ENCODE results near the gene SYT3.
"Not testable (repeated sequence)": the region's sequence is repeated elsewhere in the genome, so short reads cannot be mapped to it uniquely, and the experiment has no call there.

Gene SYT3

GRCh38 chr19:50628551-50628950, 11.1 kb downstream of the SYT3 start:
- TF ChIP-seq BHLHE40 (IDR thresholded peaks at IDR 0.05; ENCODE audit: borderline replicate concordance) = no peak
- TF ChIP-seq HDGF (IDR thresholded peaks at IDR 0.05; ENCODE audit: borderline replicate concordance) = no peak
- TF ChIP-seq ZNF384 (IDR thresholded peaks at IDR 0.05) = no peak
- no peak for TF ChIP-seq L3MBTL2 (conservative IDR thresholded peaks at IDR 0.05)
- TF ChIP-seq FOXK2 (IDR thresholded peaks at IDR 0.05) = no peak
- TF ChIP-seq SUZ12 (IDR thresholded peaks at IDR 0.05) = no peak
- no peak for TF ChIP-seq ARNT (IDR thresholded peaks at IDR 0.05)
- TF ChIP-seq SP1 (IDR thresholded peaks at IDR 0.05) = no peak
- no peak for TF ChIP-seq FOXA1 (IDR thresholded peaks at IDR 0.05)
- TF ChIP-seq TARDBP (IDR thresholded peaks at IDR 0.05) = no peak
- TF ChIP-seq ELF4 (IDR thresholded peaks at IDR 0.05) = no peak
- TF ChIP-seq PKNOX1 (IDR thresholded peaks at IDR 0.05) = no peak
- POLR2A ChIA-PET = no interaction called here

GRCh38 chr19:50628146-50628545, 11.5 kb downstream of the SYT3 start:
- ChIA-PET CTCF (no interaction called here), POLR2A (no interaction called here)
- TF ChIP-seq CTBP1 (IDR thresholded peaks at IDR 0.05; ENCODE audit: borderline replicate concordance) = no peak
- no peak for TF ChIP-seq ZNF384 (IDR thresholded peaks at IDR 0.05)
- TF ChIP-seq ARNT (IDR thresholded peaks at IDR 0.05) = no peak
- no peak for TF ChIP-seq NFRKB (IDR thresholded peaks at IDR 0.05)
- TF ChIP-seq SUZ12 (IDR thresholded peaks at IDR 0.05) = no peak
- TF ChIP-seq TARDBP (IDR thresholded peaks at IDR 0.05) = no peak
- TF ChIP-seq ELF4 (IDR thresholded peaks at IDR 0.05) = no peak
- no peak for TF ChIP-seq BHLHE40 (IDR thresholded peaks at IDR 0.05; ENCODE audit: borderline replicate concordance)
- TF ChIP-seq HDGF (IDR thresholded peaks at IDR 0.05; ENCODE audit: borderline replicate concordance) = no peak
- TF ChIP-seq FOXA1 (IDR thresholded peaks at IDR 0.05) = no peak
- TF ChIP-seq LEF1 (IDR thresholded peaks at IDR 0.05; ENCODE audit: borderline replicate concordance) = no peak
- TF ChIP-seq FOXK2 (IDR thresholded peaks at IDR 0.05) = no peak
- no peak for TF ChIP-seq PKNOX1 (IDR thresholded peaks at IDR 0.05)
- TF ChIP-seq L3MBTL2 (conservative IDR thresholded peaks at IDR 0.05) = no peak
- no peak for TF ChIP-seq SP1 (IDR thresholded peaks at IDR 0.05)
- TF ChIP-seq FOXM1 (IDR thresholded peaks at IDR 0.05; ENCODE audit: borderline replicate concordance) = no peak
- DNase-seq (ENCODE audit: extremely low spot score) = no peak

More at GRCh38 chr19:50628551-50628950, 11.1 kb downstream of the SYT3 start:
- CTCF ChIA-PET = no interaction called here
- no peak for DNase-seq (ENCODE audit: extremely low spot score)

GRCh38 chr19:50626795-50627194, 12.9 kb downstream of the SYT3 start:
- CTCF ChIA-PET = interaction anchor here (0.6 to 0.7 kb wide), 2 partner anchors 43 to 165 kb away, joined by 6 read pairs; no protein-coding TSS in a partner anchor
- no peak for TF ChIP-seq PKNOX1 (IDR thresholded peaks at IDR 0.05)
- TF ChIP-seq BHLHE40 (IDR thresholded peaks at IDR 0.05; ENCODE audit: borderline replicate concordance) = no peak
- no peak for TF ChIP-seq L3MBTL2 (conservative IDR thresholded peaks at IDR 0.05)
- TF ChIP-seq FOXM1 (IDR thresholded peaks at IDR 0.05; ENCODE audit: borderline replicate concordance) = no peak
- TF ChIP-seq ZNF384 (IDR thresholded peaks at IDR 0.05) = no peak
- no peak for TF ChIP-seq FOXK2 (IDR thresholded peaks at IDR 0.05)
- TF ChIP-seq SP1 (IDR thresholded peaks at IDR 0.05) = no peak
- no peak for DNase-seq (ENCODE audit: extremely low spot score)
- POLR2A ChIA-PET = no interaction called here

GRCh38 chr19:50626011-50626410, 13.7 kb downstream of the SYT3 start:
- CTCF ChIA-PET = no interaction called here
- no peak for DNase-seq (ENCODE audit: extremely low spot score)
- no peak for TF ChIP-seq TARDBP (IDR thresholded peaks at IDR 0.05)
- TF ChIP-seq HDGF (IDR thresholded peaks at IDR 0.05; ENCODE audit: borderline replicate concordance) = no peak
- TF ChIP-seq CTBP1 (IDR thresholded peaks at IDR 0.05; ENCODE audit: borderline replicate concordance) = no peak
- TF ChIP-seq SUZ12 (IDR thresholded peaks at IDR 0.05) = no peak
- TF ChIP-seq BHLHE40 (IDR thresholded peaks at IDR 0.05; ENCODE audit: borderline replicate concordance) = no peak
- no peak for TF ChIP-seq FOXA1 (IDR thresholded peaks at IDR 0.05)
- no peak for TF ChIP-seq FOXK2 (IDR thresholded peaks at IDR 0.05)
- no peak for TF ChIP-seq NFRKB (IDR thresholded peaks at IDR 0.05)
- TF ChIP-seq FOXM1 (IDR thresholded peaks at IDR 0.05; ENCODE audit: borderline replicate concordance) = no peak
- TF ChIP-seq ARNT (IDR thresholded peaks at IDR 0.05) = no peak
- no peak for TF ChIP-seq ZNF384 (IDR thresholded peaks at IDR 0.05)
- no peak for TF ChIP-seq LEF1 (IDR thresholded peaks at IDR 0.05; ENCODE audit: borderline replicate concordance)
- no peak for TF ChIP-seq SP1 (IDR thresholded peaks at IDR 0.05)
- no peak for TF ChIP-seq L3MBTL2 (conservative IDR thresholded peaks at IDR 0.05)
- no peak for TF ChIP-seq ELF4 (IDR thresholded peaks at IDR 0.05)
- no peak for TF ChIP-seq PKNOX1 (IDR thresholded peaks at IDR 0.05)
- POLR2A ChIA-PET = no interaction called here

GRCh38 chr19:50624949-50625600, 14.6 kb downstream of the SYT3 start:
- CTCF ChIA-PET = no interaction called here

GRCh38 chr19:50620394-50620906, 19.2 kb downstream of the SYT3 start:
- POLR2A ChIA-PET; CTCF ChIA-PET; DNase-seq (ENCODE audit: extremely low spot score): not testable (repeated sequence)

More at GRCh38 chr19:50624949-50625600, 14.6 kb downstream of the SYT3 start:
- POLR2A ChIA-PET = no interaction called here
- DNase-seq (ENCODE audit: extremely low spot score) = no peak
- TF ChIP-seq CTBP1 (IDR thresholded peaks at IDR 0.05; ENCODE audit: borderline replicate concordance) (no peak), FOXA1 (IDR thresholded peaks at IDR 0.05) (no peak), SUZ12 (IDR thresholded peaks at IDR 0.05) (no peak), FOXM1 (IDR thresholded peaks at IDR 0.05; ENCODE audit: borderline replicate concordance) (no peak)

GRCh38 chr19:50619184-50619583, 20.5 kb downstream of the SYT3 start:
- POLR2A ChIA-PET; CTCF ChIA-PET; DNase-seq (ENCODE audit: extremely low spot score): not testable (repeated sequence)

GRCh38 chr19:50618379-50618778, 21.3 kb downstream of the SYT3 start:
- POLR2A ChIA-PET; CTCF ChIA-PET; DNase-seq (ENCODE audit: extremely low spot score): not testable (repeated sequence)

GRCh38 chr19:50612504-50613404, 26.9 kb downstream of the SYT3 start:
- CTCF ChIA-PET = interaction anchor here (0.6 kb wide), 1 partner anchor 149 kb away, joined by 4 read pairs; no protein-coding TSS in a partner anchor
- DNase-seq (ENCODE audit: extremely low spot score); POLR2A ChIA-PET: not testable (repeated sequence)

Measured in HEK293T (cell line).